IMR-90 (cell line): ENCODE data around the gene FRYL. TPM values are rescaled to one million over a fixed set of nuclear protein-coding genes. Genes with fewer than 3 reads are reported as not detected.

Source experiments
- ATAC-seq: fragments of 200-7000 bp; cut with Tn5 transposase; 2 replicates; pipeline ENCODE4 v1.9.1; 2020; ENCODE audit warnings: low read depth, mild to moderate bottlenecking, moderate library complexity
- BruUV-seq: library from RNA; stranded (reverse); fragments of 400-500 nt; replicated peaks from 2 replicates; lab custom pipeline; 2021; lab: Mats Ljungman, UMichigan
- CTCF ChIA-PET: fragments of 300-600 bp; formaldehyde crosslinking; extraction: SDS; loops from one replicate; lab custom pipeline; 2021; ENCODE audit warnings: antibody characterized with exemption; lab: Yijun Ruan, JAX
- POLR2A ChIA-PET: fragments of 300-600 bp; sonication (Branson Sonifier 250); formaldehyde crosslinking; loops from one replicate; lab custom pipeline; 2022; ENCODE audit warnings: antibody characterized with exemption; ENCODE audit not compliant: unreplicated experiment; lab: Charles Lee
- DNase-seq: peaks from one replicate; pipeline ENCODE4 v3.0.0; 2013
- H2AFZ ChIP-seq: replicated peaks from 2 replicates; pipeline ENCODE3; 2013; ENCODE audit warnings: low read length, mild to moderate bottlenecking; ENCODE audit not compliant: poor library complexity
- H2AK5ac ChIP-seq: 2 replicates; pipeline ENCODE4 v1.6.1; 2013; ENCODE audit warnings: low read depth, low read length, inconsistent platforms
- H2AK9ac ChIP-seq: replicated peaks from 2 replicates; pipeline ENCODE3; 2013; ENCODE audit warnings: mild to moderate bottlenecking, low read depth, low read length, moderate library complexity; ENCODE audit not compliant: poor library complexity
- H2BK120ac ChIP-seq: 2 replicates; pipeline ENCODE4 v1.6.1; 2013; ENCODE audit warnings: low read depth, low read length, inconsistent platforms
- H2BK15ac ChIP-seq: 3 replicates; pipeline ENCODE4 v1.6.1; 2013; ENCODE audit warnings: low read depth, low read length, inconsistent platforms
- H2BK20ac ChIP-seq: 2 replicates; pipeline ENCODE4 v1.6.1; 2013; ENCODE audit warnings: low read depth, mild to moderate bottlenecking, inconsistent platforms, low read length, moderate library complexity
- H2BK5ac ChIP-seq: 2 replicates; pipeline ENCODE4 v1.6.1; 2013; ENCODE audit warnings: mild to moderate bottlenecking, low read depth, low read length, inconsistent platforms; ENCODE audit not compliant: poor library complexity, severe bottlenecking
- H3K14ac ChIP-seq: replicated peaks from 2 replicates; pipeline ENCODE4 v1.6.1; 2013; ENCODE audit warnings: low read depth, low read length, inconsistent platforms
- H3K18ac ChIP-seq: 2 replicates; pipeline ENCODE4 v1.6.1; 2013; ENCODE audit warnings: low read depth, low read length, control low read depth
- H3K23ac ChIP-seq: 2 replicates; pipeline ENCODE4 v1.6.1; 2013; ENCODE audit warnings: low read depth, low read length, inconsistent platforms
- H3K27ac ChIP-seq: 2 replicates; pipeline ENCODE4 v1.5.1; 2013; ENCODE audit warnings: mild to moderate bottlenecking, control low read depth, low read length; ENCODE audit not compliant: insufficient read depth
- H3K27me3 ChIP-seq: 2 replicates; pipeline ENCODE4 v1.6.1; 2013; ENCODE audit warnings: low read length; ENCODE audit not compliant: control insufficient read depth, insufficient read depth
- H3K36me3 ChIP-seq: 2 replicates; pipeline ENCODE4 v1.6.1; 2013; ENCODE audit warnings: low read length, mixed read lengths; ENCODE audit not compliant: control insufficient read depth, insufficient read depth
- H3K4ac ChIP-seq: 2 replicates; pipeline ENCODE4 v1.6.1; 2013; ENCODE audit warnings: low read depth, low read length, inconsistent platforms
- H3K4me1 ChIP-seq: 2 replicates; pipeline ENCODE4 v1.6.1; 2013; ENCODE audit warnings: low read length, mixed read lengths; ENCODE audit not compliant: control insufficient read depth, insufficient read depth
- H3K4me2 ChIP-seq: 2 replicates; pipeline ENCODE4 v1.6.1; 2013; ENCODE audit warnings: low read depth, mild to moderate bottlenecking, control low read depth, low read length, moderate library complexity
- H3K4me3 ChIP-seq: 2 replicates; pipeline ENCODE4 v1.5.1; 2013; ENCODE audit warnings: low read depth, mild to moderate bottlenecking, control low read depth, low read length, moderate library complexity; ENCODE audit not compliant: insufficient read depth
- H3K56ac ChIP-seq: 2 replicates; pipeline ENCODE4 v1.6.1; 2013; ENCODE audit warnings: low read length, inconsistent platforms; ENCODE audit not compliant: insufficient read depth; ENCODE audit errors: extremely low read depth
- H3K79me1 ChIP-seq, 2 experiments: 2 replicates each; pipeline ENCODE4 v1.6.1; 2013; ENCODE audit warnings: low read length in 2 of 2, inconsistent platforms in 1 of 2, low read depth in 1 of 2
- H3K9ac ChIP-seq: 2 replicates; pipeline ENCODE4 v1.6.1; 2013; ENCODE audit warnings: low read depth, low read length, control low read depth
- H3K9me1 ChIP-seq: 2 replicates; pipeline ENCODE4 v1.6.1; 2013; ENCODE audit warnings: low read length, inconsistent platforms; ENCODE audit not compliant: insufficient read depth
- H3K9me3 ChIP-seq: 2 replicates; pipeline ENCODE4 v1.6.1; 2013; ENCODE audit warnings: low read length; ENCODE audit not compliant: control insufficient read depth, insufficient read depth
- H4K20me1 ChIP-seq: 2 replicates; pipeline ENCODE4 v1.6.1; 2013; ENCODE audit warnings: low read length, inconsistent platforms; ENCODE audit not compliant: insufficient read depth
- H4K5ac ChIP-seq: 2 replicates; pipeline ENCODE4 v1.6.1; 2013; ENCODE audit warnings: mild to moderate bottlenecking, low read depth, low read length, control low read depth
- H4K8ac ChIP-seq, 2 experiments: 2 replicates each; pipeline ENCODE4 v1.6.1; 2013; ENCODE audit warnings: low read depth in 2 of 2, low read length in 2 of 2, control low read depth in 1 of 2, inconsistent platforms in 1 of 2
- H4K91ac ChIP-seq: 2 replicates; pipeline ENCODE4 v1.6.1; 2013; ENCODE audit warnings: low read depth, low read length, inconsistent platforms; ENCODE audit not compliant: insufficient read depth
- BHLHE40 ChIP-seq: fragments of 150-350 bp; IDR thresholded peaks from 2 replicates; pipeline ENCODE4 v1.6.1; 2016; ENCODE audit warnings: mild to moderate bottlenecking, low read depth, low read length
- CEBPB ChIP-seq: IDR thresholded peaks from 2 replicates; pipeline ENCODE4 v1.6.1; 2012; ENCODE audit warnings: low read depth, low read length, improper control_type of control experiment
- CHD1 ChIP-seq: IDR thresholded peaks from 2 replicates; pipeline ENCODE4 v1.6.1; 2012; ENCODE audit warnings: low read depth, low read length, improper control_type of control experiment
- FOS ChIP-seq: fragments of 150-350 bp; IDR thresholded peaks from 2 replicates; pipeline ENCODE4 v1.6.1; 2016; ENCODE audit warnings: low read depth, low read length
- MAFK ChIP-seq: IDR thresholded peaks from 2 replicates; pipeline ENCODE4 v1.6.1; 2012; ENCODE audit warnings: low read depth, low read length, improper control_type of control experiment
- MAZ ChIP-seq: IDR thresholded peaks from 2 replicates; pipeline ENCODE4 v1.6.1; 2012; ENCODE audit warnings: low read depth, mild to moderate bottlenecking, low read length, improper control_type of control experiment, moderate library complexity, borderline replicate concordance
- MXI1 ChIP-seq: IDR thresholded peaks from 2 replicates; pipeline ENCODE4 v1.6.1; 2012; ENCODE audit warnings: low read depth, mild to moderate bottlenecking, low read length, moderate library complexity, borderline replicate concordance
- NFE2L2 ChIP-seq: fragments of 150-350 bp; IDR thresholded peaks from 2 replicates; pipeline ENCODE4 v1.6.1; 2016; ENCODE audit warnings: low read depth, mild to moderate bottlenecking, low read length
- POLR2A ChIP-seq: IDR thresholded peaks from 2 replicates; pipeline ENCODE4 v1.6.1; 2012; ENCODE audit warnings: mild to moderate bottlenecking, low read depth, low read length
- RAD21 ChIP-seq: IDR thresholded peaks from 2 replicates; pipeline ENCODE4 v1.6.1; 2012; ENCODE audit warnings: low read length, improper control_type of control experiment
- RCOR1 ChIP-seq: IDR thresholded peaks from 2 replicates; pipeline ENCODE4 v1.6.1; 2012; ENCODE audit warnings: mild to moderate bottlenecking, low read length, improper control_type of control experiment; ENCODE audit not compliant: insufficient replicate concordance
- RFX5 ChIP-seq: IDR thresholded peaks from 2 replicates; pipeline ENCODE4 v1.8.0; 2012; ENCODE audit warnings: low read depth, mild to moderate bottlenecking, low read length, moderate library complexity
- SMC3 ChIP-seq: fragments of 150-350 bp; IDR thresholded peaks from 2 replicates; pipeline ENCODE4 v1.6.1; 2016; ENCODE audit warnings: low read depth, mild to moderate bottlenecking, antibody characterized with exemption, low read length, moderate library complexity
- WGBS, 2 experiments: methylation state at CpG; one replicate each; pipeline versions ENCODE4 v1.1.5 to v1.1.7; 2013; ENCODE audit warnings: missing lambda C conversion rate in 2 of 2; ENCODE audit not compliant: insufficient read length in 1 of 2; ENCODE audit errors: extremely low coverage in 2 of 2; 5-methylcytosine and 5-hydroxymethylcytosine counted together
- dilution Hi-C: fragments of 300-500 bp; cut with HindIII; formaldehyde crosslinking; loops from one replicate; pipeline ENCODE4 v1.14.3; 2018; ENCODE audit warnings: low sequenced_read_pairs; ENCODE audit not compliant: unreplicated experiment
- in situ Hi-C: fragments of 300-500 bp; cut with MboI; formaldehyde crosslinking; loops from 3 replicates; pipeline ENCODE4 v1.14.3; 2019; ENCODE audit warnings: low sequenced_read_pairs, inconsistent platforms, mixed read lengths
- intact Hi-C: fragments of 100-400 bp; cut with micrococcal nuclease; formaldehyde crosslinking; loops from 2 replicates; pipeline ENCODE4 v1.10.0; 2022
- polyA plus RNA-seq, 3 experiments: library from polyadenylated mRNA; depleted of rRNA; stranded (reverse); fragments of >200 nt; gene quantifications; 2 replicates each; pipeline ENCODE4 v1.2.3, GENCODE V29; 2012; ENCODE audit warnings: low replicate concordance in 1 of 3
- total RNA-seq: library from RNA; depleted of rRNA; stranded (reverse); fragments of >200 nt; gene quantifications from 2 replicates; pipeline ENCODE4 v1.2.3, GENCODE V29; 2012
- TF ChIP-seq, protein P1 (sequence below): conservative IDR thresholded peaks from 2 replicates; pipeline ENCODE4 v1.5.1; 2012; ENCODE audit warnings: mild to moderate bottlenecking, low read depth, low read length, improper control_type of control experiment
- TF ChIP-seq, protein P2 (sequence below): fragments of 150-350 bp; IDR thresholded peaks from 2 replicates; pipeline ENCODE4 v1.6.1; 2017; ENCODE audit warnings: mild to moderate bottlenecking, antibody characterized with exemption, low read length, low read depth
- TF ChIP-seq, protein P3 (sequence below): fragments of 150-350 bp; IDR thresholded peaks from 2 replicates; pipeline ENCODE4 v1.6.1; 2016; ENCODE audit warnings: low read depth, mild to moderate bottlenecking, low read length, moderate library complexity, borderline replicate concordance

FRYL gene
- total and polyA plus RNA-seq, 2 of the 4 experiments (the other 2 are of a cell fraction) = 9.9 to 77.4 TPM

DNA sequence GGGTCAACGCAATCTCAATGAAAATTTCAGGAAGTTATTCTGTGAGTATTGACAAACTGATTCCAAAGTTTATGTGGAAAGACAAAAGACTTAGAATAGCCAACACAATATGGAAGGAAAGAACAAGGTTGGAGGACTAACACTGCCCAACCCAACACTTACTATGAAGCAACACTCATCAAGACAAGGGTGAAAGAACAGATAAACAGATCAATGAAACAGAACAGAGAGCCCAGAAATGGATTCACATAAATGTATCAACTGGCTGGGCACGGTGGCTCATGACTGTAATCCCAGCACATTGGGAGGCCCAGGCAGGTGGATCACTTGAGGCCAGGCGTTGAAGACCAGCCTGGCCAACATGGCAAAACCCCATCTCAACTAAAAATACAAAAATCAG is 41.2 kb downstream of the FRYL start:
- Histone ChIP-seq H3K4me3 (no peak overlapping the region), H3K36me3 (no peaks in the 10 kb centered on the region), H3K18ac (no peak overlapping the region), H2AK9ac (no peak overlapping the region), H3K9me1 (no peaks in the 10 kb centered on the region), H2AFZ (no peak overlapping the region), H3K27me3 (no peaks in the 10 kb centered on the region), H3K27ac (no peak overlapping the region), H2BK20ac (no peak overlapping the region), H2AK5ac (no peak overlapping the region), H4K8ac (no peak overlapping the region), H3K23ac (no peak overlapping the region), H3K56ac (no peak overlapping the region), H3K14ac (no peak overlapping the region), H4K5ac (no peak overlapping the region), H3K9ac (no peak overlapping the region), H2BK15ac (no peak overlapping the region), H3K9me3 (no peaks in the 10 kb centered on the region), H3K4ac (no peak overlapping the region), H2BK5ac (no peak overlapping the region), H4K91ac (no peak overlapping the region), H2BK120ac (no peak overlapping the region), H4K20me1 (peaks cover 17% of the 10 kb centered on the region), H3K4me1 (0 out of 2 replicates have a peak, but pooled peaks cover 1% of the 10 kb centered on the region), H3K79me1 (peaks cover 16 to 46% of the 10 kb centered on the region in 2 experiments), H3K4me2 (no peak overlapping the region)
- dilution Hi-C loops = no loop called here
- TF ChIP-seq SMC3 (no peak), FOS (no peak), CEBPB (no peak), RCOR1 (no peak), RAD21 (no peak), MXI1 (no peak), MAZ (no peak), MAFK (no peak), CHD1 (no peak), RFX5 (no peak), POLR2A (no peak), BHLHE40 (no peak), NFE2L2 (no peak)
- TF ChIP-seq, protein P1, sequence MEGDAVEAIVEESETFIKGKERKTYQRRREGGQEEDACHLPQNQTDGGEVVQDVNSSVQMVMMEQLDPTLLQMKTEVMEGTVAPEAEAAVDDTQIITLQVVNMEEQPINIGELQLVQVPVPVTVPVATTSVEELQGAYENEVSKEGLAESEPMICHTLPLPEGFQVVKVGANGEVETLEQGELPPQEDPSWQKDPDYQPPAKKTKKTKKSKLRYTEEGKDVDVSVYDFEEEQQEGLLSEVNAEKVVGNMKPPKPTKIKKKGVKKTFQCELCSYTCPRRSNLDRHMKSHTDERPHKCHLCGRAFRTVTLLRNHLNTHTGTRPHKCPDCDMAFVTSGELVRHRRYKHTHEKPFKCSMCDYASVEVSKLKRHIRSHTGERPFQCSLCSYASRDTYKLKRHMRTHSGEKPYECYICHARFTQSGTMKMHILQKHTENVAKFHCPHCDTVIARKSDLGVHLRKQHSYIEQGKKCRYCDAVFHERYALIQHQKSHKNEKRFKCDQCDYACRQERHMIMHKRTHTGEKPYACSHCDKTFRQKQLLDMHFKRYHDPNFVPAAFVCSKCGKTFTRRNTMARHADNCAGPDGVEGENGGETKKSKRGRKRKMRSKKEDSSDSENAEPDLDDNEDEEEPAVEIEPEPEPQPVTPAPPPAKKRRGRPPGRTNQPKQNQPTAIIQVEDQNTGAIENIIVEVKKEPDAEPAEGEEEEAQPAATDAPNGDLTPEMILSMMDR = no peak
- TF ChIP-seq, protein P2, sequence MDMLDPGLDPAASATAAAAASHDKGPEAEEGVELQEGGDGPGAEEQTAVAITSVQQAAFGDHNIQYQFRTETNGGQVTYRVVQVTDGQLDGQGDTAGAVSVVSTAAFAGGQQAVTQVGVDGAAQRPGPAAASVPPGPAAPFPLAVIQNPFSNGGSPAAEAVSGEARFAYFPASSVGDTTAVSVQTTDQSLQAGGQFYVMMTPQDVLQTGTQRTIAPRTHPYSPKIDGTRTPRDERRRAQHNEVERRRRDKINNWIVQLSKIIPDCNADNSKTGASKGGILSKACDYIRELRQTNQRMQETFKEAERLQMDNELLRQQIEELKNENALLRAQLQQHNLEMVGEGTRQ = no peak
- TF ChIP-seq, protein P3, sequence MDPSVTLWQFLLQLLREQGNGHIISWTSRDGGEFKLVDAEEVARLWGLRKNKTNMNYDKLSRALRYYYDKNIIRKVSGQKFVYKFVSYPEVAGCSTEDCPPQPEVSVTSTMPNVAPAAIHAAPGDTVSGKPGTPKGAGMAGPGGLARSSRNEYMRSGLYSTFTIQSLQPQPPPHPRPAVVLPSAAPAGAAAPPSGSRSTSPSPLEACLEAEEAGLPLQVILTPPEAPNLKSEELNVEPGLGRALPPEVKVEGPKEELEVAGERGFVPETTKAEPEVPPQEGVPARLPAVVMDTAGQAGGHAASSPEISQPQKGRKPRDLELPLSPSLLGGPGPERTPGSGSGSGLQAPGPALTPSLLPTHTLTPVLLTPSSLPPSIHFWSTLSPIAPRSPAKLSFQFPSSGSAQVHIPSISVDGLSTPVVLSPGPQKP = no peak
- POLR2A ChIA-PET = no interaction called here
- WGBS, 2 experiments = no CpG with 5 or more reads among the region's 3 CpGs
- DNase-seq (no peak), ATAC-seq (no peak)
- no TSS peak for BruUV-seq
- in situ Hi-C loops = loop anchor here (25.0 kb wide), 1 partner anchor 98 kb away; the partner anchor contains the start of gene OCIAD1
- intact Hi-C loops = no loop called here
- CTCF ChIA-PET = interaction anchor here (0.5 kb wide), 1 partner anchor 211 kb away, joined by 3 read pairs; no protein-coding TSS in a partner anchor
